HUES48 (cell line): Measurements from ENCODE around the gene F2.
"Not testable (repeated sequence)": the region's sequence is repeated elsewhere in the genome, so short reads cannot be mapped to it uniquely, and the experiment has no call there.

Experiments used
- H3K27ac ChIP-seq: one replicate; pipeline ENCODE4 v1.7.0; 2013; ENCODE audit warnings: low read depth, low read length, inconsistent platforms
- H3K27me3 ChIP-seq: 2 replicates; pipeline ENCODE4 v1.6.1; 2013; ENCODE audit warnings: mild to moderate bottlenecking, low read length; ENCODE audit not compliant: control insufficient read depth, insufficient read depth
- H3K36me3 ChIP-seq: 2 replicates; pipeline ENCODE4 v1.6.1; 2013; ENCODE audit warnings: low read length; ENCODE audit not compliant: control insufficient read depth, insufficient read depth
- H3K4me1 ChIP-seq: 2 replicates; pipeline ENCODE4 v1.6.1; 2013; ENCODE audit warnings: mild to moderate bottlenecking, low read length; ENCODE audit not compliant: control insufficient read depth, insufficient read depth
- H3K4me3 ChIP-seq: 2 replicates; pipeline ENCODE4 v1.5.1; 2013; ENCODE audit warnings: mild to moderate bottlenecking, low read depth, low read length
- H3K9ac ChIP-seq: 2 replicates; pipeline ENCODE4 v1.6.1; 2013; ENCODE audit warnings: mild to moderate bottlenecking, low read depth, low read length, moderate library complexity
- H3K9me3 ChIP-seq: 2 replicates; pipeline ENCODE4 v1.6.1; 2013; ENCODE audit warnings: low read length; ENCODE audit not compliant: control insufficient read depth, insufficient read depth

The F2 gene

GRCh38 chr11:46719048-46719542 is at the start of gene F2:
TSS of gene F2 (plus strand) at chr11:46719213. CDS start at chr11:46719236, 23 bp downstream.
- Histone ChIP-seq H3K4me1 (peaks cover 2% of the 10 kb centered on the region; the same call in 1 of the 2 replicates), H3K27me3 (no peaks in the 10 kb centered on the region), H3K36me3 (no peaks in the 10 kb centered on the region), H3K4me3 (no peak within 1 kb of the TSS), H3K27ac (no peak within 1 kb of the TSS), H3K9me3 (no peaks in the 10 kb centered on the region), H3K9ac (no peak within 1 kb of the TSS)

GRCh38 chr11:46669711-46670139 is 49.3 kb upstream of the F2 start:
- Histone ChIP-seq H3K27me3 (no peaks in the 10 kb centered on the region), H3K9ac (no peak overlapping the region), H3K9me3 (no peaks in the 10 kb centered on the region), H3K36me3 (peaks cover 86% of the 10 kb centered on the region), H3K27ac (no peak overlapping the region), H3K4me1 (peaks cover 11% of the 10 kb centered on the region), H3K4me3 (no peak overlapping the region)

GRCh38 chr11:46670521-46670920 is 48.5 kb upstream of the F2 start:
- not testable (repeated sequence) for H3K9me3 ChIP-seq, H3K27me3 ChIP-seq, H3K4me3 ChIP-seq, H3K27ac ChIP-seq, H3K9ac ChIP-seq
- peaks cover 78% of the 10 kb centered on the region for H3K36me3 ChIP-seq
- peaks cover 17% of the 10 kb centered on the region for H3K4me1 ChIP-seq

- Histone ChIP-seq H3K9ac (no peak overlapping the region), H3K27ac (no peak overlapping the region), H3K4me1 (peaks cover 20% of the 10 kb centered on the region), H3K4me3 (no peak overlapping the region), H3K27me3 (no peaks in the 10 kb centered on the region), H3K9me3 (no peaks in the 10 kb centered on the region), H3K36me3 (peaks cover 67% of the 10 kb centered on the region)
These were observed 47.1 kb upstream of the F2 start for GRCh38 chr11:46671958-46672315.

GRCh38 chr11:46672381-46672839 is 46.6 kb upstream of the F2 start:
- no peak overlapping the region for H3K9ac ChIP-seq
- no peaks in the 10 kb centered on the region for H3K27me3 ChIP-seq
- H3K4me1 ChIP-seq = peaks cover 20% of the 10 kb centered on the region
- H3K36me3 ChIP-seq = peaks cover 62% of the 10 kb centered on the region
- no peaks in the 10 kb centered on the region for H3K9me3 ChIP-seq
- no peak overlapping the region for H3K27ac ChIP-seq
- H3K4me3 ChIP-seq = no peak overlapping the region

- H3K36me3 ChIP-seq = peaks cover 57% of the 10 kb centered on the region
- peaks cover 20% of the 10 kb centered on the region for H3K4me1 ChIP-seq
- no peak overlapping the region for H3K9ac ChIP-seq
- H3K4me3 ChIP-seq = no peak overlapping the region
- no peaks in the 10 kb centered on the region for H3K9me3 ChIP-seq
- no peaks in the 10 kb centered on the region for H3K27me3 ChIP-seq
- peak overlapping the region; percentile 76 for H3K27ac ChIP-seq
These were observed 45.1 kb upstream of the F2 start for GRCh38 chr11:46673713-46674462.

GRCh38 chr11:46674463-46675287 is 44.3 kb upstream of the F2 start:
- Histone ChIP-seq H3K4me1 (peaks cover 20% of the 10 kb centered on the region), H3K36me3 (peaks cover 57% of the 10 kb centered on the region), H3K4me3 (no peak overlapping the region), H3K27ac (peak overlapping the region; percentile 76), H3K9ac (peak overlapping the region; percentile 11; the same call in 1 of the 2 replicates), H3K27me3 (no peaks in the 10 kb centered on the region), H3K9me3 (no peaks in the 10 kb centered on the region)

GRCh38 chr11:46675288-46675851 is 43.6 kb upstream of the F2 start:
- H3K9me3 ChIP-seq = no peaks in the 10 kb centered on the region
- H3K27ac ChIP-seq = peak overlapping the region; percentile 76
- peaks cover 59% of the 10 kb centered on the region for H3K36me3 ChIP-seq
- H3K4me1 ChIP-seq = peaks cover 20% of the 10 kb centered on the region
- no peak overlapping the region for H3K4me3 ChIP-seq
- H3K27me3 ChIP-seq = no peaks in the 10 kb centered on the region
- H3K9ac ChIP-seq = peak overlapping the region; percentile 11; the same call in 1 of the 2 replicates

- H3K9me3 ChIP-seq = no peaks in the 10 kb centered on the region
- H3K36me3 ChIP-seq = peaks cover 57% of the 10 kb centered on the region
- no peak overlapping the region for H3K4me3 ChIP-seq
- no peak overlapping the region for H3K27ac ChIP-seq
- H3K27me3 ChIP-seq = no peaks in the 10 kb centered on the region
- H3K4me1 ChIP-seq = peaks cover 20% of the 10 kb centered on the region
- H3K9ac ChIP-seq = no peak overlapping the region
These were observed 43.1 kb upstream of the F2 start for GRCh38 chr11:46675949-46676348.

GRCh38 chr11:46676436-46677158 is 42.4 kb upstream of the F2 start:
- H3K9ac ChIP-seq = no peak overlapping the region
- peaks cover 54% of the 10 kb centered on the region for H3K36me3 ChIP-seq
- H3K9me3 ChIP-seq = no peaks in the 10 kb centered on the region
- no peak overlapping the region for H3K4me3 ChIP-seq
- peaks cover 20% of the 10 kb centered on the region for H3K4me1 ChIP-seq
- H3K27me3 ChIP-seq = no peaks in the 10 kb centered on the region
- H3K27ac ChIP-seq = no peak overlapping the region
